Fibroblast of the aortic adventitia (primary cell): ENCODE results near the gene CPNE1. TPM values are rescaled to one million over a fixed set of nuclear protein-coding genes. Genes with fewer than 3 reads are reported as not detected.
"Not testable (repeated sequence)": the region's sequence is repeated elsewhere in the genome, so short reads cannot be mapped to it uniquely, and the experiment has no call there.

Experiments
- DNase-seq: peaks from one replicate; pipeline ENCODE4 v3.0.0-alpha.2; 2010; ENCODE audit warnings: low read depth
- H3K4me3 ChIP-seq: 2 replicates; pipeline ENCODE4 v1.5.1; 2011; ENCODE audit warnings: low read depth, mild to moderate bottlenecking, control low read depth, low read length, moderate library complexity
- CTCF ChIP-seq: IDR thresholded peaks from 2 replicates; pipeline ENCODE4 v1.5.1; 2011; ENCODE audit warnings: mild to moderate bottlenecking, low read length, control low read depth, inconsistent platforms; ENCODE audit not compliant: insufficient read depth
- total RNA-seq: library from RNA; depleted of rRNA; stranded (reverse); fragments of >200 nt; gene quantifications from 2 replicates; pipeline ENCODE4 v1.2.3, GENCODE V29; 2012; ENCODE audit warnings: low replicate concordance

Gene CPNE1
- total RNA-seq, 1 donor = 154 TPM

- TF ChIP-seq CTCF = no peak
- no peak for DNase-seq
- H3K4me3 ChIP-seq = no peak overlapping the region
These were observed 25.6 kb upstream of the CPNE1 start for GRCh38 chr20:35690265-35690664.

- DNase-seq = not testable (repeated sequence)
These were observed 22.2 kb upstream of the CPNE1 start for GRCh38 chr20:35686872-35687271.

GRCh38 chr20:35685368-35685767, 20.7 kb upstream of the CPNE1 start:
- not testable (repeated sequence) for DNase-seq, H3K4me3 ChIP-seq

More at GRCh38 chr20:35686872-35687271, 22.2 kb upstream of the CPNE1 start:
- not testable (repeated sequence) for H3K4me3 ChIP-seq

- no peak for DNase-seq
- H3K4me3 ChIP-seq = no peak overlapping the region
- no peak for TF ChIP-seq CTCF
These were observed 17.3 kb upstream of the CPNE1 start for GRCh38 chr20:35681960-35682359.

- DNase-seq = no peak
- no peak overlapping the region for H3K4me3 ChIP-seq
- no peak for TF ChIP-seq CTCF
These were observed 15.9 kb upstream of the CPNE1 start for GRCh38 chr20:35680452-35681183.

GRCh38 chr20:35674921-35675320, 10.2 kb upstream of the CPNE1 start:
- DNase-seq = no peak
- H3K4me3 ChIP-seq = no peak overlapping the region
- no peak for TF ChIP-seq CTCF

GRCh38 chr20:35673884-35674283, 9.2 kb upstream of the CPNE1 start:
- no peak for TF ChIP-seq CTCF
- no peak for DNase-seq

GRCh38 chr20:35669681-35670080, 5.0 kb upstream of the CPNE1 start:
- DNase-seq = no peak
- H3K4me3 ChIP-seq = no peak overlapping the region
- no peak for TF ChIP-seq CTCF

More at GRCh38 chr20:35673884-35674283, 9.2 kb upstream of the CPNE1 start:
- no peak overlapping the region for H3K4me3 ChIP-seq
